ENCODE measurements around the gene KIFC3. TPM values are rescaled to one million over a fixed set of nuclear protein-coding genes. Genes with fewer than 3 reads are reported as not detected.

The KIFC3 gene
- polyA plus RNA-seq, 6 donors from 2014 or later: 0.54 to 1.3 (median 1.0) TPM; not detected in 3

DNA sequence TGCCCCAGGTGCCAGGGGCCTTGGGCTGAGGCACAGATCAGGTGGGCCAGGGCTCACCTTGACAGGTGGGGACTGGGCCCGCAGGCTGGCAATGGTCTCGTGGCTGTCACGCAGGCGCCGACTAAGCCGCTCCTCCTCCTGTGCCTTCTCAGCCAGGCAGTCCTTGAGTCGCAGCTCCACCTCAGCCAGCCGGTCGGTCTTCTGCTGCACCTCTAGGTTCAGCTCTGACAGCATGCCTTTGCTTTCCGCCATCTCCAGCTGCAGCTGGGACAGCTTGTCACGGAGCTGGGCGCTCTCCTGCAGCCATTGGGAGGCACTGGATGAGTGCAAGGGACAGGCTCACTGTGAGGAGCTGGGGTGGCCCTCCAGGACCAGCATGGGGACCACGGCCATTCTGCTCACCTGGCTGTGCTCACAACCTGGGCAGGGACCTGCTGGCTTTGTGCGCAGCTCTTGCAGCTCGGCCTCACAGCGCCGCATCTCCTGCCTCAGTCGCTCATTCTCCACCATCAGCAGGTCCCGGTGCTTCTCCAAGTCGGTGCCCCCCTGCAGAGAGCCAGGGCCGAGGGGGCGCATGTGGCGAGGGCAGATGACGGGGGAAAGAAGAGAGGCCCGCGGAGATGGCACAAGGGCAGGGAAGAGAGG, 31.0 kb downstream of the KIFC3 start:
- no peaks in the 10 kb centered on the region for H3K36me3 Mint-ChIP-seq
- DNase-seq (no peak), ATAC-seq (ENCODE audit: low read depth in 2 of 2) (no peak)
- H3K27me3 Mint-ChIP-seq: no peaks in the 10 kb centered on the region
- H3K4me3 Mint-ChIP-seq: no peak overlapping the region
- no peaks in the 10 kb centered on the region for H3K9me3 Mint-ChIP-seq
- H3K27ac Mint-ChIP-seq: no peak overlapping the region
- no peaks in the 10 kb centered on the region for H3K4me1 Mint-ChIP-seq

DNA sequence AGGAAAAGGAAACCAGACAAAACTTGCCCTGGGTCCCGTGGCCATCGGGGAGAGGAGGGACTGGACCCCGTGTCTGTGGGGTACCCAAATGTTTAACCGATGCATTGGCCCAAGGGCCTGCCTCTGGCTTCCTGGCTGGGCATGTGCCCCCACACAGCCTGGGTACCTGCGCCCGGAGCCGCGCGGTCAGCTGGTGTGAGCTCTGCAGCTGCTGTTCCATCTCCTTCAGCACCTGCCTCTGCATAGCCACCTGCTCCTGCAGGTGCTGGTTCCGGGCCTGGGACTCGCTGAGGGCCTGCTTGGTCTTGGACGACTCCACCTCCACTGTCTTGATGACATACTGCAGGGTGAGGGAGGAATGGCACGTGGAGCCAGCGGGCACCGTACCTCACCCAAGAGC, 31.9 kb downstream of the KIFC3 start:
- no peaks in the 10 kb centered on the region for H3K9me3 Mint-ChIP-seq
- no peak for ATAC-seq (ENCODE audit: low read depth in 2 of 2)
- no peaks in the 10 kb centered on the region for H3K36me3 Mint-ChIP-seq
- no peak for DNase-seq
- no peak overlapping the region for H3K27ac Mint-ChIP-seq
- H3K27me3 Mint-ChIP-seq: no peaks in the 10 kb centered on the region
- H3K4me1 Mint-ChIP-seq: no peaks in the 10 kb centered on the region
- no peak overlapping the region for H3K4me3 Mint-ChIP-seq

DNA sequence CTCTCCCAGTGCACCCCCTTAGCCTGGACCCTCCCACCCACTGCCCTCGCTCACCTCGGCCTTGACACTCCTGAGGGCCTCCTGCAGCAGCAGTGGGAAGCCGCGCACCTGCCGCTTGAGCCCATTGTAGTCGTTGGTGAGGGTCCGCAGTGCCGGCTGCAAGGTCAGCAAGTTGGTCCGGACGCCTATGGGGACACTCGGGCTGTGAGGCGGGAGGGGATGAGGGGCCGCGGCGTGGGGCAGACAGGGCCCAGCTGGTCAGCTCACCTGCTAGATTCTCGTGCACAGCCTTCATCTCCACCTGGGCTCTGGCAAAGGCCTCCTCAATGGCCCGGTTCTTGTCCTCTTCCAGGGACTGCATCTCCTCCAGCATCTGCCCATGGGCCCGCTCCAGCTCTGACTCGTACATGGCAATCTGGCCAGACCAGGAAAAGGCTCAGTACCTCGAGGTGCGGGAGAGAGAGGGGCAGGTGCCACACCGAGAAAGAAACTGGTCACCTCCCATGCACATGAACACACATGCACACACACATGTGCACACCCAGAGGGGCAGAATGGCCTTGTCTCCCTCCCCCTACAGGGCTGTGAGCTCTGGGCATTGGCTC, 32.6 kb downstream of the KIFC3 start:
- ATAC-seq (ENCODE audit: low read depth in 2 of 2): no peak
- no peaks in the 10 kb centered on the region for H3K9me3 Mint-ChIP-seq
- no peaks in the 10 kb centered on the region for H3K4me1 Mint-ChIP-seq
- H3K36me3 Mint-ChIP-seq: no peaks in the 10 kb centered on the region
- H3K27me3 Mint-ChIP-seq: no peaks in the 10 kb centered on the region
- H3K4me3 Mint-ChIP-seq: no peak overlapping the region
- no peak overlapping the region for H3K27ac Mint-ChIP-seq
- no peak for DNase-seq

DNA sequence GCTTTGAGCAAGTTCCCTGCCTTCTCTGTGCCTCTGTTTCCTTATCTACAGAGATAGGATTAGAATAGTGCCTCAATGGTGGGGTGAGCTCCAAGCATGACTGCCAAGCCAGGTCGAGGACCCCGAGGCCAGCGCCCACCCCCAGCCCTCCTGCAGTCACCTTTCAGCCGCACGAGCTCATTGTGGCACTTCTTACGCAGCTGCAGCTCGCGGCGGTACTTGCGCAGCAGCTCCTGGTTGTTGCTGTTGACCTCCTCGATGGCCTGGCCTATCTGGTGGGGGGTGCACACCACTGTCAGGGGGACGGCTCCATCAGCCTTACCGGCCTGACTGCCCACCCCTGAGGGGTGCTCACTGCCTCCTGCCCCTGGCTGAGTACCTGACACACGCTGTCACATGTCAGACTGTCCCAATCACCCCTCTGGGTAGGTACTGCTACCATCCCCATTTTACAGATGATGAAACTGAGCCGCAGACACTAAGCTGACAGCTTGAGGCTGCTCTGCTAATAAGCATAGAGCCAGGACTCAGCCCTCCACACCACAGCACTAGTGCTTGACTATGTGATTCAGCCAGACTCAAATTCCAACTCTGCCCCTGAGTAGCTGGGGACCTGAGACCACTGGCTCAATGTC, 35.5 kb downstream of the KIFC3 start:
- H3K4me3 Mint-ChIP-seq: no peak overlapping the region
- no peaks in the 10 kb centered on the region for H3K9me3 Mint-ChIP-seq
- ATAC-seq (ENCODE audit: low read depth in 2 of 2) (no peak), DNase-seq (no peak)
- H3K27me3 Mint-ChIP-seq: no peaks in the 10 kb centered on the region
- H3K27ac Mint-ChIP-seq: peak overlapping the region in 1 of 6 donors; percentile 27
- no peaks in the 10 kb centered on the region for H3K4me1 Mint-ChIP-seq
- no peaks in the 10 kb centered on the region for H3K36me3 Mint-ChIP-seq

DNA sequence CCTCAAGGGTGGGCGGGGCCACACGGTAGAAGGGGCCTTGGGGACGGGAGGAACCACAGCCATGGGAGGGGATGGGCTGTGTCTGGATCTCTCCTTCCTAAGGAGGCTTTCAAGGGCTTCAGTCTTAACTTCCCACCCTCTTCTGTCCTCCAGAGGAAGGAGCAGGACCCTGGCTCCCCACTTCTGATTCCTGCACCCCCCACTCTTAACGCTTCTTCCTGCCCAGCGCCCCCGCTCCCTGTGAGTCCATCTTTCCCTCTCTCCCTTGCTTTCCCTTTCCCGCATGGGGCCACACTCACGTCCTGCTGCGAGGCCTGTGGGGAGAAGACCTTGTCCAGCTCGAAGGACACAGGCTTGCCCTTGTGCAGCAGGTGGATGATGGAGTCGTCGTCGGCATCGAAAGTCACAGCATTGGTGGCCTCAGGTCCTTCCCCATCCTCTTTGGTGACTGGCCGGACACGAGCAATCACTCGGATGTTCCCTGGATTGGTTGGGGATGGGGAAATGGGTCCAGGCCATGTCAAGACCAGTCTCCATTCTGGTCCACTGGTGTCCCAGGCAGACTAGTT, 37.0 kb downstream of the KIFC3 start:
- no peak for DNase-seq
- Mint-ChIP-seq H3K27me3 (no peaks in the 10 kb centered on the region), H3K4me1 (no peaks in the 10 kb centered on the region), H3K27ac (peak overlapping the region in 1 of 6 donors; percentile 76), H3K9me3 (no peaks in the 10 kb centered on the region), H3K4me3 (peak overlapping the region in 1 of 8 donors; percentile 22), H3K36me3 (no peaks in the 10 kb centered on the region)
- ATAC-seq (ENCODE audit: low read depth in 2 of 2): no peak

DNA sequence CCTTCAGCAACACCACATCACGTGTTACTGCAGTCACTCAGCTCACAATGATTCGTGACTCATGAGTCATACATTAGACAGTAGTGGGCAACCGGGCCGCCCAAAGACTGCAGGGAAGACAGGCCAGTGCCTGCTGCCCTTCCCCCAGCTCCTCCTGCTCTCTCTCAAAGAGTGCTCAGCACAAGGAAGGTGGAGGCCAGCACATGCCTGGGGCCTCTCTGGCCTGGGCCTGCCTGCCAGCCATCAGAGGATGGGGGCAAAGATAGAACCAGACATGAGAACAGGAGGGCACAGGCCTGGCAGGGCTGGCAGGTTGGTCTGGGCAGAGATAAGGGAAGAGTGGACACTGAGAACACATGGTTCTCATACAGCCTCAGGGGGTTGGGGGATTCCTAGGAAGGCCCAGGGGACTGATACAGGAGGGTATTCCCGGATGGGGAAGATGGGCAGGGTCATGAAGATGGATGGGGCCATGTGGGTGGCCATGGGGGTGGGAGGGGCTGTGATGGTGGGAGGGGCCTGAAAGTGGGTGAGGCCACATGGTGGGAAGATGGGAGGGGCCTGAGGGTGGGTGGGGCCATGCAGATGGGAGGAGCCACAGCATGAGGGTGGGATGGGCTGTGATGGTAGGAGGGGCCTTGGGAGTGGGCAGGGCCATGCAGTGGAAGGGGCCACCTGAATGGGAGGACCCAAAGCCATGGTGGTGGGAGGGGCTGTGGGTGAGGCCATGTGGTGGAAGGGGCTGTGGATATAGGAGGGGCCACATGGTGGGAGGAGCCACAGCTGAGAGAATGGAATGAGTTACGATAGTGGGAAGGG, 37.7 kb downstream of the KIFC3 start:
- Mint-ChIP-seq H3K4me3 (no peak overlapping the region), H3K36me3 (no peaks in the 10 kb centered on the region), H3K4me1 (no peaks in the 10 kb centered on the region), H3K27me3 (no peaks in the 10 kb centered on the region), H3K27ac (peak overlapping the region in 1 of 6 donors; percentile 38), H3K9me3 (no peaks in the 10 kb centered on the region)
- ATAC-seq (ENCODE audit: low read depth in 2 of 2) (peak; percentile 46 to 63), DNase-seq (no peak)

DNA sequence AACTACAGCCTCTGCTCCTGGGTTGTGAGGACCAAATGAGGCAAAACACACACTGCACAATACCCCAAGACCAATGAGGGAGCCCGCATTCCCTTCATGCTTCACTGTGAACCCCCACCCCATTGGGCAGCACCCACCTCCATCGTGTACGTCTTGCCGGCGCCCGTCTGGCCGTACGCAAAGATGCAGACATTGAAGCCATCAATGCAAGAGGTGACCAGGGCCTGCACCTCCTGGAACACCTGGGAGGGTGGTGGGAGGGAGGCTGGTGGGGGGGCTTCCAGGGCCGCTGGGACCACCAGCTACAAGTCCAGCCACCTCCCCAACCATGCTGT, 38.3 kb downstream of the KIFC3 start:
- Mint-ChIP-seq H3K9me3 (no peaks in the 10 kb centered on the region), H3K36me3 (no peaks in the 10 kb centered on the region), H3K27me3 (no peaks in the 10 kb centered on the region), H3K4me3 (no peak overlapping the region), H3K4me1 (no peaks in the 10 kb centered on the region), H3K27ac (peak overlapping the region in 1 of 6 donors; percentile 73)
- ATAC-seq (ENCODE audit: low read depth in 2 of 2) (no peak), DNase-seq (no peak)

DNA sequence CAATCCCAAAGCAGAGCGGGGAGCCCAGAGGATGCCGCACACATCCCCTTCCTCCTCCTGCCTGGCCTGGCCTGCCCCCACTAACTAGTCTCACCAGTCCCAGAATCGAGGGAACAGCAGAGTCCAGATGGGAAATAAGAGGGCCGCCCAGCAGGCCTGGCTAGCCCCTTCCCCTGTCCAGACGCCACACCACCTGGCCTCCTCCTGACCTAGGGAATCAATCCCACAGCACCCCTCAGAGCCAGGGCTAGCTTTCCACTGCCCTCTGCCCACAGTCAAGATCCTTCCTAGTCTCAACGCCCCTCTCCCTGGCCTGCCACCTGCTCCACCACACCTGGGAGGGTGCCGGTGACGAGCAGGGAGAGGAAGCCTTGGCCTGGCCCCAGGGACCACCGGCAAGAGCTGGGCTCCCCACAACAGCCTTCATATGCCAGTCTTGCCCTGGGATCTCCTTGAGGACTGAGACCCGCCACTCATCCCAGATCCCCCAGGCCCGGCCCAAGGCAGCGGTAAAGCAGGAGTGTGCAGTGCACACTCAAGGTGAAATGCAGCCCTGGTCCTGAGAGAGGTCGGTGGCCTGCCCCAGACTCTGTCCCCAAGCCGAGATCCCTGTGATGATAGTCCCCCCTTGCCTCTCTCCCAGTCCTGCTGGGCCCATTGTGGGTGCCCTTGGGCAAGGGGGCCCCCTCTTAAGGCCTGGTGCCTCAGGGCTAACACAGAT, 38.8 kb downstream of the KIFC3 start:
- ATAC-seq (ENCODE audit: low read depth in 2 of 2): no peak
- H3K36me3 Mint-ChIP-seq: no peaks in the 10 kb centered on the region
- no peaks in the 10 kb centered on the region for H3K9me3 Mint-ChIP-seq
- no peak overlapping the region for H3K4me3 Mint-ChIP-seq
- H3K4me1 Mint-ChIP-seq: no peaks in the 10 kb centered on the region
- H3K27me3 Mint-ChIP-seq: no peaks in the 10 kb centered on the region
- DNase-seq: no peak
- H3K27ac Mint-ChIP-seq: no peak overlapping the region

DNA sequence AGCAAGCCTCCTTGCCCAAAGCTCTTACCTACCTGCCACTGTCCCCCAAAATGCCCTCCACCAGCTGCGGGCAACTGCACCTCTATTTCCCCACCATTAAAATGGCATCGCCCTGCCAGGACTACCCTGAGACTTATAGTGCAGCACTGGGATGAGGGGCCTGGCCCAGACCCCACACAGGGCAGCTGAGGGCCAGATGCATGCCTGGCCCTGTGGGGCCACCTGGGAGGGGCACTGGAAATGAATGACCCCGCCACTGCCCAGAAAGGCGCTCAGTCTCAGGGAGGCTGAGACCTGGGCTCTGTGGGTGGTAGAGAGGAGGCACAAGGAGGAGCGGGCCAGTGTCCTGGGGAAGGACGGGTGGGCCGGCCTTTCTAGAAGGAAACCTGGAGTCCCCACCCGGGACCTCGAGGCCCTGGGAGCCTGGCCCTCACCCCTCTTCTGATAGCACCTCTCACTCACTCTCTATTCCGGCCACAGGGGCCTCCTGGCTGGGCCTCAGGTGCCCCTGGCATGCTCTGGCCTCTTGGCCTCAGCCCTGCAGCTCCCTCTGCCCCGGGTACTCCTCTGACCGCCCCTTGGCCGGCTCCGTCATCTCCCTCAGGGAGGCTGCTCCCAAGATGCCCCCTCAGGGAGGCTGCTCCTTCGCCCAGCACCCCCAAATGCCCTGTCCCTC, 39.8 kb downstream of the KIFC3 start:
- DNase-seq (no peak), ATAC-seq (ENCODE audit: low read depth in 2 of 2) (no peak)
- no peak overlapping the region for H3K4me3 Mint-ChIP-seq
- no peaks in the 10 kb centered on the region for H3K27me3 Mint-ChIP-seq
- H3K27ac Mint-ChIP-seq: peak overlapping the region in 1 of 6 donors; percentile 5
- no peaks in the 10 kb centered on the region for H3K4me1 Mint-ChIP-seq
- H3K36me3 Mint-ChIP-seq: no peaks in the 10 kb centered on the region
- no peaks in the 10 kb centered on the region for H3K9me3 Mint-ChIP-seq

DNA sequence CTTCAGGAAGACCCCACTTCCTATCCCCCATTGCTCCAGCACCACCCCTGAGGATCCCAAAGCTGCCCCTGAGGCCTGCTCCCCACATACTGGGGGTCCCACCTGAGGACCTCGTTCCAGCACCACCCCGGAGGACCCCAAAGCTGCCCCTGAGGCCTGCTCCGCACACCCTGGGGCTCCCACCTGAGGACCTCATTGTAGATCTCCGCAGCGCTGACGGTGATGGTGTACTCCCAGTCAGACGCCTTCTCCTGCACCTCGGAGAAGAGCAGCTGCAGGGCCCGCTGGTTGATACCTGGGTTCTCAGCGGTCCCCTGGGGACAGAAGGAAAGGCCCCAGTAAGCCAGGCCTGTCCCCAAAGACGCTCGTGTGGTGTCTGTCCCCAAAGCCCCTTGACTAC, 40.3 kb downstream of the KIFC3 start:
- Mint-ChIP-seq H3K4me1 (no peaks in the 10 kb centered on the region), H3K27ac (peak overlapping the region in 1 of 6 donors; percentile 5), H3K36me3 (no peaks in the 10 kb centered on the region), H3K9me3 (no peaks in the 10 kb centered on the region), H3K27me3 (no peaks in the 10 kb centered on the region), H3K4me3 (no peak overlapping the region)
- DNase-seq (no peak), ATAC-seq (ENCODE audit: low read depth in 2 of 2) (no peak)

DNA sequence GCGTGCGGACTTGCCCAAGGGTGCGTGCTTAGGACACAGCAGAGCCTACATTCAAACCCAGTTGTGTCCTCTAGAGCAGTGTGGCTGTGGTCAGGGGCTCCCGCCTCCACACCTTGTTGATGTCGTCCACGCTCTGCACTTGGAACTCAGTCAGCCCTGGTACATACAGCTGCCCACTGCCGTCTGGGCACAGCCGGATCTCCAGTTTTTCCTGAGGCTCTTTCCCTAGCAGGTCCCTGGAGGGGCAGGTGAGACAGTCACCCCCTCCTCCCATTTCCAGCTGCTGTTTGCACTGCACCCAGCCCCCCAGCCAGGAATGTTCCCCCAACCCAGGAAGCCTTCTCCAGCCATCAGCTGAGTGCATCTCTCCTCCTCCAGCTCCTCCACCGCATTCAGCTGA, 41.0 kb downstream of the KIFC3 start:
- H3K27ac Mint-ChIP-seq: no peak overlapping the region
- ATAC-seq (ENCODE audit: low read depth in 2 of 2) (no peak), DNase-seq (no peak)
- H3K4me1 Mint-ChIP-seq: no peaks in the 10 kb centered on the region
- no peaks in the 10 kb centered on the region for H3K36me3 Mint-ChIP-seq
- H3K4me3 Mint-ChIP-seq: no peak overlapping the region
- no peaks in the 10 kb centered on the region for H3K9me3 Mint-ChIP-seq
- H3K27me3 Mint-ChIP-seq: no peaks in the 10 kb centered on the region

DNA sequence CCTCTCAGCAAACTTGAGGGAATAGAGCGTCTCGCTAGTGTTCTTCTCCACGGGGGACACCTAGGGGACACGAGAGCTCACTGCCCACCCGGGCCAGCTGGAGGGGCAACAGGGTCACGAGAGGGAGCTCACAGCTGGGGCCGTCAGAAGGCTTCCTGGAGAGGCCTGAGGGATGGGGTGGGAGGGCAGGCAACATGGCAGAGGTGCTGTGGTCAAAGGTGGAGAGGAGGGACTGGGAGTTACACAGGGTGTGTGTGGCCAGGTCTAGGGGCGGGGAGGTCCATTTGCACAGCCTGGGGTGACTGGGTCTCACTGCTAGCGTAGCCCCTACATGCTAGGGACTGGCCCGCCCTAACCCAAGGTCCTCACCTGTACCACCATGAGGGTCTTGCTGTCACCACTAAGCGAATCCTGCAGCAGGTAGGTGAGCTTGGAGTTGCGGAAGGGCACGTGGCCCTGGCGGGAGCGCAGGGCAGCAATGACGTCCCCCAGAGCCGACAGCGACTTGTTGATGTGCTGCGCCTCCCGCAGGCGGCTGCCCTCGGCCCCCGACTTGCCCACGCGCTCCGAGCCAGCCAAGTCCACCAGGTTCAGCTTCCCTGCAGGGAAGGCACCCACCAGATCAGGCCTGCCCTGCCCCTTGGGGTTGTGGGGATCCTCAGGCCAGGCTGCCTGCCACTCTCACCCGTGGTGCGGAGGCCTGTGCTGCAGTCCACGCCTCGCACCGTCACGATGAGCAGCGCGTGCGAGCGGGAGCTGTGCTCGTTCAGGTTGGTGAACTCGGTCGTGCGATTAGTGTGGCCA, 41.7 kb downstream of the KIFC3 start:
- no peaks in the 10 kb centered on the region for H3K36me3 Mint-ChIP-seq
- no peak for DNase-seq
- no peaks in the 10 kb centered on the region for H3K9me3 Mint-ChIP-seq
- peaks cover 0 to 6% (median 0%) of the 10 kb centered on the region in 3 donors for H3K4me1 Mint-ChIP-seq
- no peak overlapping the region for H3K27ac Mint-ChIP-seq
- no peaks in the 10 kb centered on the region for H3K27me3 Mint-ChIP-seq
- no peak for ATAC-seq (ENCODE audit: low read depth in 2 of 2)
- H3K4me3 Mint-ChIP-seq: no peak overlapping the region

Measured in naive B cell (primary cell).